WTC11 (cell line): ENCODE results near the gene MDFIC. TPM values are rescaled to one million over a fixed set of nuclear protein-coding genes. Genes with fewer than 3 reads are reported as not detected.

ENCODE experiments used
- ATAC-seq: fragments of 200-7000 bp; cut with Tn5 transposase; 2 replicates; pipeline ENCODE4 v1.10.0; 2021; ENCODE audit warnings: mild to moderate bottlenecking, moderate library complexity
- CTCF ChIA-PET: fragments of 300-600 bp; sonication (Branson Sonifier 250); formaldehyde crosslinking; loops from one replicate; lab custom pipeline; 2021; ENCODE audit warnings: antibody characterized with exemption; lab: Charles Lee
- POLR2A ChIA-PET: fragments of 350-600 bp; sonication (Branson Sonifier 250); formaldehyde crosslinking; loops from one replicate; lab custom pipeline; 2021; ENCODE audit warnings: antibody characterized with exemption; lab: Charles Lee
- DNase-seq: peaks from one replicate; pipeline ENCODE4 v3.0.0; 2021; ENCODE audit warnings: low spot score
- H3K27ac Mint-ChIP-seq: 2 replicates; pipeline ENCODE4 v1.8.0; 2021; ENCODE audit warnings: mixed read lengths
- H3K27me3 Mint-ChIP-seq: 2 replicates; pipeline ENCODE4 v1.8.0; 2021; ENCODE audit warnings: low read depth, mild to moderate bottlenecking, moderate library complexity, mixed read lengths
- H3K36me3 Mint-ChIP-seq: 2 replicates; pipeline ENCODE4 v1.8.0; 2021; ENCODE audit warnings: mixed read lengths
- H3K4me1 Mint-ChIP-seq: 2 replicates; pipeline ENCODE4 v1.8.0; 2022; ENCODE audit warnings: mixed read lengths
- H3K4me3 Mint-ChIP-seq: 2 replicates; pipeline ENCODE4 v1.8.0; 2021; ENCODE audit warnings: mild to moderate bottlenecking, moderate library complexity, mixed read lengths
- H3K9me3 Mint-ChIP-seq: 2 replicates; pipeline ENCODE4 v1.8.0; 2021; ENCODE audit warnings: mixed read lengths
- ARID4B ChIP-seq: sonication (generic); formaldehyde crosslinking; IDR thresholded peaks from 2 replicates; pipeline ENCODE4 v1.8.0; 2023; ENCODE audit warnings: missing genetic modification reagents, mild to moderate bottlenecking, borderline replicate concordance
- ATF1 ChIP-seq: sonication (generic); formaldehyde crosslinking; IDR thresholded peaks from 2 replicates; pipeline ENCODE4 v1.8.1; 2023; ENCODE audit warnings: mild to moderate bottlenecking, moderate library complexity, missing genetic modification reagents
- CREB1 ChIP-seq: sonication (generic); formaldehyde crosslinking; IDR thresholded peaks from 2 replicates; pipeline ENCODE4 v1.8.0; 2023; ENCODE audit warnings: mild to moderate bottlenecking, missing genetic modification reagents
- E2F5 ChIP-seq: sonication (generic); formaldehyde crosslinking; IDR thresholded peaks from 2 replicates; pipeline ENCODE4 v1.8.1; 2022; ENCODE audit warnings: mild to moderate bottlenecking, moderate library complexity, missing genetic modification reagents
- ETV6 ChIP-seq: sonication (generic); formaldehyde crosslinking; IDR thresholded peaks from 2 replicates; pipeline ENCODE4 v1.8.1; 2022; ENCODE audit warnings: mild to moderate bottlenecking, missing genetic modification reagents
- PRRX2 ChIP-seq: fragments of 250-450 bp; sonication (Bioruptor Pico); IDR thresholded peaks from 2 replicates; pipeline ENCODE4 v1.8.0; 2021; ENCODE audit warnings: mild to moderate bottlenecking
- SP1 ChIP-seq: sonication (generic); formaldehyde crosslinking; conservative IDR thresholded peaks from 2 replicates; pipeline ENCODE4 v1.8.1; 2022; ENCODE audit warnings: missing genetic modification reagents
- TEAD4 ChIP-seq: sonication (generic); formaldehyde crosslinking; IDR thresholded peaks from 2 replicates; pipeline ENCODE4 v1.8.0; 2022; ENCODE audit warnings: mild to moderate bottlenecking, missing genetic modification reagents
- ZNF121 ChIP-seq: sonication (generic); formaldehyde crosslinking; IDR thresholded peaks from 2 replicates; pipeline ENCODE4 v1.8.0; 2023; ENCODE audit warnings: missing genetic modification reagents
- ZNF263 ChIP-seq: sonication (generic); formaldehyde crosslinking; IDR thresholded peaks from 2 replicates; pipeline ENCODE4 v1.8.1; 2022; ENCODE audit warnings: low read depth, mild to moderate bottlenecking, moderate library complexity, missing genetic modification reagents
- ZNF671 ChIP-seq: fragments of 250-450 bp; sonication (Bioruptor Pico); IDR thresholded peaks from 2 replicates; pipeline ENCODE4 v1.8.0; 2021; ENCODE audit warnings: mild to moderate bottlenecking
- total RNA-seq: library from RNA; stranded (reverse); gene quantifications from 3 replicates; pipeline ENCODE4 v1.2.3, GENCODE V29; 2021
- TF ChIP-seq, protein P1 (sequence below): fragments of 250-450 bp; sonication (Bioruptor Pico); IDR thresholded peaks from 2 replicates; pipeline ENCODE4 v1.9.0; 2021; ENCODE audit warnings: mild to moderate bottlenecking
- TF ChIP-seq, protein P2 (sequence below): sonication (generic); formaldehyde crosslinking; IDR thresholded peaks from 2 replicates; pipeline ENCODE4 v1.8.1; 2023; ENCODE audit warnings: mild to moderate bottlenecking, missing genetic modification reagents, moderate library complexity
- TF ChIP-seq, protein P3 (sequence below): fragments of 250-450 bp; sonication (Bioruptor Pico); IDR thresholded peaks from 2 replicates; pipeline ENCODE4 v2.1.2; 2022; ENCODE audit warnings: mild to moderate bottlenecking, moderate library complexity
- TF ChIP-seq, protein P4 (sequence below): fragments of 250-450 bp; sonication (Bioruptor Pico); conservative IDR thresholded peaks from 2 replicates; pipeline ENCODE4 v1.9.0; 2021; ENCODE audit warnings: mild to moderate bottlenecking

The MDFIC gene
- total RNA-seq, 1 experiment from 2014 or later = 8.4 TPM

GRCh38 chr7:114943953-114944744 is 22.3 kb downstream of the MDFIC start:
- Mint-ChIP-seq H3K36me3 (no peaks in the 10 kb centered on the region), H3K9me3 (no peaks in the 10 kb centered on the region), H3K27ac (peak overlapping the region; percentile 6; the same call in 1 of the 2 replicates), H3K4me1 (peaks cover 33% of the 10 kb centered on the region)
- CTCF ChIA-PET = interaction anchor here (1.1 kb wide), 1 partner anchor 79 kb away, joined by 4 read pairs; no protein-coding TSS in a partner anchor
- no peak for DNase-seq
- no peak for ATAC-seq
- TF ChIP-seq, protein P1, sequence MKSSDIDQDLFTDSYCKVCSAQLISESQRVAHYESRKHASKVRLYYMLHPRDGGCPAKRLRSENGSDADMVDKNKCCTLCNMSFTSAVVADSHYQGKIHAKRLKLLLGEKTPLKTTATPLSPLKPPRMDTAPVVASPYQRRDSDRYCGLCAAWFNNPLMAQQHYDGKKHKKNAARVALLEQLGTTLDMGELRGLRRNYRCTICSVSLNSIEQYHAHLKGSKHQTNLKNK (CRISPR knock-in tag) = no peak
- TF ChIP-seq, protein P2, sequence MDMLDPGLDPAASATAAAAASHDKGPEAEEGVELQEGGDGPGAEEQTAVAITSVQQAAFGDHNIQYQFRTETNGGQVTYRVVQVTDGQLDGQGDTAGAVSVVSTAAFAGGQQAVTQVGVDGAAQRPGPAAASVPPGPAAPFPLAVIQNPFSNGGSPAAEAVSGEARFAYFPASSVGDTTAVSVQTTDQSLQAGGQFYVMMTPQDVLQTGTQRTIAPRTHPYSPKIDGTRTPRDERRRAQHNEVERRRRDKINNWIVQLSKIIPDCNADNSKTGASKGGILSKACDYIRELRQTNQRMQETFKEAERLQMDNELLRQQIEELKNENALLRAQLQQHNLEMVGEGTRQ (CRISPR knock-in tag) = no peak
- TF ChIP-seq CREB1 (CRISPR knock-in tag) (no peak), E2F5 (no peak), TEAD4 (CRISPR knock-in tag) (no peak), ZNF263 (no peak), ZNF671 (CRISPR knock-in tag) (no peak), SP1 (CRISPR knock-in tag) (no peak), ZNF121 (CRISPR knock-in tag) (no peak), ATF1 (CRISPR knock-in tag) (no peak), PRRX2 (no peak), ARID4B (CRISPR knock-in tag) (no peak), ETV6 (CRISPR knock-in tag) (no peak)
- TF ChIP-seq, protein P3, sequence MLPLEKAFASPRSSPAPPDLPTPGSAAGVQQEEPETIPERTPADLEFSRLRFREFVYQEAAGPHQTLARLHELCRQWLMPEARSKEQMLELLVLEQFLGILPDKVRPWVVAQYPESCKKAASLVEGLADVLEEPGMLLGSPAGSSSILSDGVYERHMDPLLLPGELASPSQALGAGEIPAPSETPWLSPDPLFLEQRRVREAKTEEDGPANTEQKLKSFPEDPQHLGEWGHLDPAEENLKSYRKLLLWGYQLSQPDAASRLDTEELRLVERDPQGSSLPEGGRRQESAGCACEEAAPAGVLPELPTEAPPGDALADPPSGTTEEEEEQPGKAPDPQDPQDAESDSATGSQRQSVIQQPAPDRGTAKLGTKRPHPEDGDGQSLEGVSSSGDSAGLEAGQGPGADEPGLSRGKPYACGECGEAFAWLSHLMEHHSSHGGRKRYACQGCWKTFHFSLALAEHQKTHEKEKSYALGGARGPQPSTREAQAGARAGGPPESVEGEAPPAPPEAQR = no peak
- TF ChIP-seq, protein P4, sequence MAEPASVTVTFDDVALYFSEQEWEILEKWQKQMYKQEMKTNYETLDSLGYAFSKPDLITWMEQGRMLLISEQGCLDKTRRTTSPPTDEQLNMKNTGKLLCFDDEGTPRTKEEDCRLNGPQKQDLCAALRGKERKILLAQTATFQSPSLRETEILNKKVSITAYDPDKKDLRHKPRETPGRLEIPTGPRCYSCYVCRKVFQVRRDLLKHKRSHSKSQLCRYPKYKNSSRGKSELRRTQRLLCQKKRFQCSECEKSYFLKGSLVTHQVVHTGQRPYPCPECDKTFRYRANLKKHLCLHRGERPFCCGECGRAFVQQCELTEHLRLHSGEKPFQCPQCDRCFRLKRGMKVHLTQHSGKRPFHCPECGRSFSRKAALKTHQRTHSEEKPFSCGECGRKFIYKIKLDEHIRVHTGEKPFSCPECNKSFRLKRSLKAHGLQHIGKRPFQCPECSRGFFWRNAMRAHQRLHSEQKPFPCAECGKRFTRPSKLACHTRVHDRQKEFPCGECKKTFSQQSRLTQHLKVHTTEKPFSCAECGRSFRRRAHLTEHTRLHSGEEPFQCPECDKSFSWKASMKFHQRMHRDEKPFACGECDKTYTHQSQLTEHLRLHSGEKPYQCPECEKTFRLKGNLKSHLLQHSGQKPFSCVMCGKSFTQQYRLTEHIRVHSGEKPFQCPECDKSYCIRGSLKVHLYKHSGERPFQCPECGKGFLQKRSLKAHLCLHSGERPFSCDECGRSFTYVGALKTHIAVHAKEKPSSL = no peak
- TF ChIP-seq, all 79 proteins: peak for 0
- no peak overlapping the region for H3K4me3 Mint-ChIP-seq
- H3K27me3 Mint-ChIP-seq = no peaks in the 10 kb centered on the region
- POLR2A ChIA-PET = no interaction called here
